Duodenal mucosa (tissue), 2 donors: ENCODE measurements around the gene FAM107A.

ENCODE experiments used
- H3K27ac ChIP-seq: one replicate; pipeline ENCODE4 v1.7.0; 2013; ENCODE audit warnings: low read depth, low read length
- H3K27me3 ChIP-seq, 2 donors: one replicate each; pipeline ENCODE4 v1.7.0; 2013; ENCODE audit warnings: low read length in 2 of 2, control low read depth in 1 of 2; ENCODE audit not compliant: insufficient read depth in 2 of 2, control insufficient read depth in 1 of 2
- H3K36me3 ChIP-seq, 2 donors: one replicate each; pipeline ENCODE4 v1.7.0; 2013; ENCODE audit warnings: low read length in 2 of 2, control low read depth in 1 of 2; ENCODE audit not compliant: insufficient read depth in 2 of 2, control insufficient read depth in 1 of 2
- H3K4me1 ChIP-seq, 2 donors: one replicate each; pipeline ENCODE4 v1.7.0; 2013; ENCODE audit warnings: low read length in 2 of 2, control low read depth in 1 of 2; ENCODE audit not compliant: insufficient read depth in 2 of 2, control insufficient read depth in 1 of 2
- H3K4me3 ChIP-seq, 2 donors: one replicate each; pipeline ENCODE4 v1.7.0; 2013; ENCODE audit warnings: low read length in 2 of 2, low read depth in 1 of 2
- H3K9ac ChIP-seq, 2 donors: one replicate each; pipeline ENCODE4 v1.7.0; 2013; ENCODE audit warnings: low read length in 2 of 2, low read depth in 1 of 2
- H3K9me3 ChIP-seq, 2 donors: one replicate each; pipeline ENCODE4 v1.7.0; 2013; ENCODE audit warnings: low read length in 2 of 2, control low read depth in 1 of 2; ENCODE audit not compliant: control insufficient read depth in 1 of 2

The FAM107A gene

DNA sequence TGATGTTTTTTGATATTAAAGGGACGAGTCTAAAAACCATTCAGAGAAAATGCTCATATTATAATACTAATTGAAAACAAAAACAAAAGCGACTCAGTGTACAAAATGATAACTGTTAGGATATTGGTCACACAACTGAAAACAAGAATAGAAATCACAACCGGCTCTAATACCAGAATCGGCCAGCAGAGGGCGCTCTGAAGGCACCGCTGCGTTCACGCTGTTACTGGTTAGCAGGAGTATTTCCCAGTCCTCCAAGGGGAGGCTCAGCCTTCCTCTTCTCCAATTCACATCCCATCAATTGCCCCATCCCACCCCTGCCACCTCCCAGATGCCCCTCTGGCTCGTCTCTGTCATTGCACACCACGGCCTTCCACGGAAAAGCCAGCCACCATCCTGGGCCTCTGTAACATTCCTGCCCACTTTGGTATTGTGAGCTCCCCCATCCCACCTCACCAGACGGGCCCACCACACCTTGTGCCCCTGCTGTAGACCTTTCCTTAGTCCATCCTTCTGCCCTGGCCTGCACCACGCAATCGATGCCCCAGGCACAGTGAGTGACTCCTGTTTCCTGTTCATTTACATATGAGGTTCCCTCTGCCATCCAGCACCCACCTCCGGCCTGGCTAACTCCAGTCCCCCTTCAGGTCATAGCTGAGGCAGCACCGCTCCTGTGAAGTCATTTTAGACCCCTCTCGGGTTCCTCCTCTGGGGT, 8.5 kb downstream of the FAM107A start:
- H3K9ac ChIP-seq, result no peak overlapping the region
- no peaks in the 10 kb centered on the region for H3K36me3 ChIP-seq
- H3K4me1 ChIP-seq, result peaks cover 13 to 15% of the 10 kb centered on the region in 2 donors
- H3K4me3 ChIP-seq, result no peak overlapping the region
- H3K9me3 ChIP-seq, result no peaks in the 10 kb centered on the region
- no peaks in the 10 kb centered on the region for H3K27me3 ChIP-seq
- H3K27ac ChIP-seq, result no peak overlapping the region

DNA sequence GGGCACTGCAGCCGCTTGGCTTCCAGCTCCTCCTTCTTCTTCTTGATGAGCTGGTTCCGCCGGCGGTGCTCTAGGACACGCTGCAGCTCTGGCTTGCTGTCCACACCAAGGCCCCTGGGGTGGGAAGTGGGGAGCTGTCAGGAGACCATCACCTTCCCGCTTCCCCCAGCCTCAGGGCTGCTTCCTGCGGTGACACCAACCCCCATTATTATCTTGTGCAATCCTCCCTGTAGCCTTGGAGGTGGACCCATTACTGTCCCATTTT, 10.0 kb downstream of the FAM107A start:
- Histone ChIP-seq H3K27me3 (no peaks in the 10 kb centered on the region), H3K9ac (no peak overlapping the region), H3K27ac (no peak overlapping the region), H3K4me1 (peaks cover 13 to 15% of the 10 kb centered on the region in 2 donors), H3K36me3 (no peaks in the 10 kb centered on the region), H3K4me3 (no peak overlapping the region), H3K9me3 (no peaks in the 10 kb centered on the region)

DNA sequence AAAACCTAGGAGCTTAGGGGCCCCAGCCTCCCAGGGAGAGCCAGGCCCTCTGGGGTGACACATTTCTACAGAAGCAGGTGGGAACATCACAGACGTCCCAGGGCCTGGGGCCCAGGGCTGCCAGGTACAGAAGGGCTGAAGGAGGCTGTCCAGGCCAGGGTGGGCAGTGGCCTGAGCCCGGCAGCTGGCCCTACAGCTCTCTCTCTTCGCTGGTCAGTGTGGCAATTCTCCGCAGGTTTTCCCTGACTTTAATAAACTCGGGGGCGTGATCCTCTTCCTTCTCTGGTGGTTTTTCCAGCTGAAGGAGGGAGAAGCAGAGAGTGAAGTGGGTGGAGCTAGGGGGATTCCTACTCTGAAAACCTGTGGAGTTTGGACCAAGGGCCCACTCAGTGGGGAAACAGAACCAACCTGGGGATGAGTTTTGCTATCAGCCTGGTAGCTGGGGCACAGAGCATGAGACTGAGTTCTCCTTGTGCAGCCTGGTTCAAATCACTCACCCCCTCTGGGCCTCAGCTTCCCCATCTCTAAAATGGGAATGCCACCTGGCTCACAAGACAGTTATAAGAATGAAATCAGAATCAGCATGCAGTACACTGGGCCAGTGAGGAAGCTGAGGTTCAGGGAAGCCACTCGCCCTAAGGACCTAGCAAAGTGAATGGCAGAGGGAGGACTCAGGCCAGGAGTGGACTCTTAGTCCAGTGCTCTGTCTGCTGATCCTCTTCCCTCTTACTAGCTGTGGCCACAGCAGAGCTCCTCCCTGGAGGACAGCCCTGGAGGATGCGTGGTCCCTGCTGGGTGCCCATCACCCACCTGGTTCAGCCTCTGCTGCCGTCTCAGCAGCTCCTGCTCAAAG, 10.6 kb downstream of the FAM107A start:
- H3K27ac ChIP-seq, result no peak overlapping the region
- peaks cover 13 to 15% of the 10 kb centered on the region in 2 donors for H3K4me1 ChIP-seq
- no peak overlapping the region for H3K4me3 ChIP-seq
- H3K9ac ChIP-seq, result no peak overlapping the region
- no peaks in the 10 kb centered on the region for H3K36me3 ChIP-seq
- H3K27me3 ChIP-seq, result no peaks in the 10 kb centered on the region
- no peaks in the 10 kb centered on the region for H3K9me3 ChIP-seq

DNA sequence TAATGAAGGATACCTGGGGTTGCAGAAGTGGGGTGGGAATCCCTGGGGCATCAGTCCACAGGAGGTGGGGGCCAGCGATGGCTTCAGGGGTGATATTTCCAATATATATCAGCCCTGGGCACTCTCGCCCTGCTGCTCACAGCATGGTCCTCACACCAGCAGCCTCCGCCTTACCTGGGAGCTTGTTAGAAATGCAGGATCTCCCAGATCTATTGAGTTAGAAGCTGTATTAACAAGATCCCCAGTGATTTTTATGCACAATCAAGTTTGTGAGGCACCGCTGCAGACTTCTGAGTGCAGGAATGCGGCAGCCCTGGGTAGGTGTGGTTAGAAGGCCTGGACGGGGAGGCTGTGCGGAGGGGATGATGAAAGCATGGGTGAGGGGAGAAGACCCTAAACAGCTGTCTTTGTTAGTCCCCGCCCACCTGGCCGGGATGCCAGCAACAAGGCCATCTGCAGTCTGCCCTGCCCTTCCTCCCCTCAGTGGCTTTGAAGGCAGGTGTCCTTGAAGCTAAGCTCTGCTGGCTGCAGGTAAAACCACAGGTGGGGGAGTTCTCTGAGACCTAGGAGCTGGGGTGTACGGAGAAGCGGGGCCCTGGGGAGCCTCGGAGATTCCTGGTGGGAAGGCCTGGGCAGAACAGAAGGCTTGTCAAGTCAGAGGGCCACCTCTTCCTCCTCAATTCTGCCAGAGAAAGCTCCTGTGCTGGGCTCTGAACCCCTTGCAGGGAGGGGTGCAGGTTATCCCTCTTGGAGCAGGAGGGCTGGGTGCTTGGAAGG, 11.4 kb downstream of the FAM107A start:
- no peak overlapping the region for H3K4me3 ChIP-seq
- no peaks in the 10 kb centered on the region for H3K27me3 ChIP-seq
- H3K4me1 ChIP-seq, result peaks cover 13 to 15% of the 10 kb centered on the region in 2 donors
- no peaks in the 10 kb centered on the region for H3K36me3 ChIP-seq
- no peaks in the 10 kb centered on the region for H3K9me3 ChIP-seq
- H3K9ac ChIP-seq, result no peak overlapping the region
- no peak overlapping the region for H3K27ac ChIP-seq

DNA sequence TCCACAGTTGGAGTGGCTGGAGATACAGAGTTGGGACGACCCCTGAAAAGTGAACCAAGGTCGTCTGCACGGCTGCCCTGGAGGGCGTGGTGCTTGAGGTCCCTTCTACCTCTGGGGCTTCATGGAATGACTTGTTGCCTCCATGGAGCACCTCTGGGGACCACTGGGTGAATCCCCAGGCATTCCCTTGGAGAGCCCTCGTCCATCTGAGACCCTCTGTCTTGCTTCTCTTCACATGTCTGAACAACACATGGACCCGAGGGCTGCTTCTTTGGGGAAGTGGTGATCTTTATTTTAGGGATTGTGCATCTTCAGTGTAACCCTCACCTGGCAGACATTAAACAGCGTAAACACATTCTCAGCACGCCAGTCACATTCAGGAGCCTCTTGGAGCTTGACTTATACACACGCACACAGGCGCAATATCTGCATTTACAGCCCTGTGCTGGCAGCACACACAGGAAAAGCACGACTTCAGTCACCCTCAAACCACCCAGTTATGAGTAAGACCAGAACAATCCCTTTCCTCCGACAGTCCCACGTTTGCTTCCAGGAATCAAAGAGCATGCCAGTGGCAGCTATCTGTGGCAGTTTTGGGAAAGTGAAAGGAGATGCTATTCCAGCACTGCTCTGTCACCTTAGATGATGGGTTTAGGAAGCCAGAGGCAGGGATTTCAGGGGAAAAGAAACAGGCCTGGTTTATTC, 12.6 kb downstream of the FAM107A start:
- peaks cover 13 to 15% of the 10 kb centered on the region in 2 donors for H3K4me1 ChIP-seq
- H3K36me3 ChIP-seq, result no peaks in the 10 kb centered on the region
- H3K9ac ChIP-seq, result no peak overlapping the region
- no peaks in the 10 kb centered on the region for H3K9me3 ChIP-seq
- H3K27ac ChIP-seq, result no peak overlapping the region
- H3K4me3 ChIP-seq, result no peak overlapping the region
- H3K27me3 ChIP-seq, result no peaks in the 10 kb centered on the region

DNA sequence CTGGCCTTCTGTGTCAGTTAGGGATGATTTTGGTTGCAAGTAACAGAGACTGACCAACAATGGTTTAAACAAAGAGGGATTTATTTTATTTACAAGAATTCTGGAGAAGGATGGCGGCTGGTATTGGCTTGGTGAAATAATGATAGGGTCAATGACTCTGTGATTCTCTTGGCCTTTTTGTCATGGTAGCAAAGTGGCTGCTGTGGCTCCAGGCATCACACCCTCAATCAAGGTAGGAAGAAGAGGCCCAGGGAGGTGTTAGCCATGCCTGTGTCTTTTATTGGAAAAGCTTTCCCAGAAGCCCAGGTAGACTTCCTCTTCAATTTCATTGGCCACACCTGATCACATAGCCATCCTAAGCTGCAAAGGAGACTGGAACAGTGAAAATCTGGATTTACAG, 13.1 kb downstream of the FAM107A start:
- Histone ChIP-seq H3K4me3 (no peak overlapping the region), H3K36me3 (no peaks in the 10 kb centered on the region), H3K27me3 (no peaks in the 10 kb centered on the region), H3K9me3 (no peaks in the 10 kb centered on the region), H3K9ac (no peak overlapping the region), H3K27ac (no peak overlapping the region), H3K4me1 (peaks cover 13 to 15% of the 10 kb centered on the region in 2 donors)

DNA sequence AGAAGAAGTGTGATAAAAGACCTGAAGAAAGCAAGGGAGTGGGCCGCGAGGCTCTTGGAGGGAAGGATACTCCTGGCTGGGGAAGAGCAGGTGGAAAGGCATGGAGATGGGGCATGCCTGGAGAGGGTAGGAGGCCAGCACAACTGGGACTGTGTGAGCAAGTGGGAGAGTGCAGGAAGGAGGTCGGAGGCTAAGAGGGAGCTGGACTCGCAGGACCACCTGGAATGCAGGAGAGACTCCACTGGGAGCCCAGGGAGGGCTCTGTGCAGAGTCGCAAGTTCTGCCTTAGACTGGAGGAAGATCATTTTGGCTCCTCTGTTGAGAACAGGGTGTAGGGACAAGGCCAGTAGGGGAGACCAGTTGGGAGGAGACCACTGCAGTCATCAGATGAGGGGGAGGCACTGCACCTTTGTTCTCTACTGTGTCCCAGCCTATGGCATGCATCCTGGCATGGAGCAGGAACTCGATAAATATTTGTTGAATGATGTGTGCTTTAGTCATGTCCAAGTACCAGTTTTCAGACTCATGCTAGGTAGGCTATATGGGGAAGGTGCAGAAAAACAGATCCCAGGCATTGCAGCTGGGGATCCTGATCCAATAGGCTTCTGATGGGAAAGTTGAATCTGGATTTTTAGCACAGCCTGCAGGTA, 13.7 kb downstream of the FAM107A start:
- no peak overlapping the region for H3K9ac ChIP-seq
- peaks cover 10 to 11% of the 10 kb centered on the region in 2 donors for H3K4me1 ChIP-seq
- no peaks in the 10 kb centered on the region for H3K27me3 ChIP-seq
- no peaks in the 10 kb centered on the region for H3K9me3 ChIP-seq
- H3K27ac ChIP-seq, result no peak overlapping the region
- no peak overlapping the region for H3K4me3 ChIP-seq
- no peaks in the 10 kb centered on the region for H3K36me3 ChIP-seq

DNA sequence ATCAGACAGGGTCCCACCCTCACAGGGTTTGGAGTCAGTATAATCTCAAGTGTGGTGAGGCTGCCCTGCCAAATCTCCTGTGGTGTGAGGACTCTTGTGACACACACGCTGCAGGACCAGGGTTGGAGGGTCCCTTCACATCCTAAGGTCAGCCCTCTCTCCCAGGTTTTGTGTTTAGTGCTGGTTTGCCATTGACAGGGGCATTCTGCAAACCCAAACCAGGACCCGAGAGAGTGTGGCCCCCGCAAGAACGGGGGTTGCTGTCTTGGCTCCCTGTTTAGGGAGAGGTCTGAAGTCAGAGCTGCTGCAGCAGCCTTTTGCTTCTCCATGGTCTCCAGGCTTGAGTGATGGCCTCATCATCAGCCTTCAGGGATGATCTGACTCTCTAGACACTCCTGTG, 14.7 kb downstream of the FAM107A start:
- Histone ChIP-seq H3K9ac (no peak overlapping the region), H3K27me3 (no peaks in the 10 kb centered on the region), H3K4me1 (peaks cover 10 to 11% of the 10 kb centered on the region in 2 donors), H3K27ac (no peak overlapping the region), H3K4me3 (no peak overlapping the region), H3K9me3 (no peaks in the 10 kb centered on the region), H3K36me3 (no peaks in the 10 kb centered on the region)

DNA sequence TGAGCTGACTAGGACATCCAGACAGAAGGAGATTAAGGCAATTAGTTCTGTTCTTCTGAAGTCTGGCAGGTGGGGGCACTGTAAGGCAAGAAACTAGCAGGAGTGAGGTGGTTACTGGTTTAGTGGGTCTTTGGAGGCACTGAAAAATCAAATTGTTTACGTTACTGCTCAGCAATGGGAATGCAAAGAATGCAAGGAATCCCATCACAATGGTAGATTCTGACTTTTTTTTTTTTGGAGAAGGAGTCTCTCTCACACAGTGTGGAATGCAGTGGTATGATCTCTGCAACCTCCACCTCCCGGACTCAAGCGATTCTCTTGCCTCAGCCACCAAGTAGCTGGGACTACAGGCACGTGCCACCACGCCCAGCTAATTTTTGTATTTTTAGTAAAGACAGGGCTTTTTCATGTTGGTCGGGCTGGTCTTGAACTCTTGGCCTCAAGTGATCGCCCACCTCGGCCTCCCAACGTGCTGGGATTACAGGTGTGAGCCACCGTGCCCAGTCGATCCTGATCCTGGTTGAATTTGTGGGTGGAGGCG, 16.4 kb downstream of the FAM107A start:
- H3K27me3 ChIP-seq, result no peaks in the 10 kb centered on the region
- no peaks in the 10 kb centered on the region for H3K36me3 ChIP-seq
- peaks cover 3 to 8% of the 10 kb centered on the region in 2 donors for H3K4me1 ChIP-seq
- no peak overlapping the region for H3K4me3 ChIP-seq
- H3K27ac ChIP-seq, result no peak overlapping the region
- no peaks in the 10 kb centered on the region for H3K9me3 ChIP-seq
- no peak overlapping the region for H3K9ac ChIP-seq
